Tibial nerve (tissue), 3 donors: ENCODE results near the gene C3.

Experiments used
- POLR2A ChIP-seq, 2 donors: fragments of 450-650 bp; IDR thresholded peaks; one replicate each; pipeline ENCODE4 v1.6.1; 2017; ENCODE audit warnings: antibody characterized with exemption in 2 of 2, mild to moderate bottlenecking in 2 of 2, moderate library complexity in 2 of 2
- TF ChIP-seq, protein P1 (sequence below), 5 experiments: fragments of 200-600 bp in 3 of 5; fragments of 450-650 bp in 2 of 5; sonication (generic) in 3 of 5; IDR thresholded peaks; one replicate each; pipeline ENCODE4 v1.5.1; 2016 to 2019; ENCODE audit warnings: antibody characterized with exemption in 5 of 5, mild to moderate bottlenecking in 3 of 5, moderate library complexity in 2 of 5

DNA sequence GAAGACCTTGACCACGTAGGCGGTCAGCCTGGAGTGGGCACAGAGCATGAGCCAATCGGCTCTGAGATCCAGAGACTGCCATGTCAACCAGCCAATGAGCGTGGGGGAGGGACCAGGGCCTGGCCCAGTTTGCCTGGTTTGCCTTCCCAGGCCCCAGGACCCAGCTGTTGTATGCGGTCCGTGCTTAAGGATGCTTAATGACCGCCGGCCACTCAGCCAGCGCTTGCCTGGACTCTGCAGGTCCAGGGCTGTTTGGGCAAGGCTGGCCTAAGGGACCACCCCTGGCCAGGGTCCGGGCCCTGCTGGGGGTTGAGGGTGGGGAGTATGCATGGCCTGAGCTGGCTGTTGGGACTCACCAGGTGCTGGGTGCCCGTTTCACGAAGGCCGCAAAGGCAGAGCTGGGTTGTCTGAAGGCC lies 27.4 kb downstream of the C3 start:
- TF ChIP-seq, protein P1, sequence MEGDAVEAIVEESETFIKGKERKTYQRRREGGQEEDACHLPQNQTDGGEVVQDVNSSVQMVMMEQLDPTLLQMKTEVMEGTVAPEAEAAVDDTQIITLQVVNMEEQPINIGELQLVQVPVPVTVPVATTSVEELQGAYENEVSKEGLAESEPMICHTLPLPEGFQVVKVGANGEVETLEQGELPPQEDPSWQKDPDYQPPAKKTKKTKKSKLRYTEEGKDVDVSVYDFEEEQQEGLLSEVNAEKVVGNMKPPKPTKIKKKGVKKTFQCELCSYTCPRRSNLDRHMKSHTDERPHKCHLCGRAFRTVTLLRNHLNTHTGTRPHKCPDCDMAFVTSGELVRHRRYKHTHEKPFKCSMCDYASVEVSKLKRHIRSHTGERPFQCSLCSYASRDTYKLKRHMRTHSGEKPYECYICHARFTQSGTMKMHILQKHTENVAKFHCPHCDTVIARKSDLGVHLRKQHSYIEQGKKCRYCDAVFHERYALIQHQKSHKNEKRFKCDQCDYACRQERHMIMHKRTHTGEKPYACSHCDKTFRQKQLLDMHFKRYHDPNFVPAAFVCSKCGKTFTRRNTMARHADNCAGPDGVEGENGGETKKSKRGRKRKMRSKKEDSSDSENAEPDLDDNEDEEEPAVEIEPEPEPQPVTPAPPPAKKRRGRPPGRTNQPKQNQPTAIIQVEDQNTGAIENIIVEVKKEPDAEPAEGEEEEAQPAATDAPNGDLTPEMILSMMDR (IDR thresholded peaks at IDR 0.05) = no peak
- no peak for TF ChIP-seq POLR2A (IDR thresholded peaks at IDR 0.05)
